Myocyte (in vitro differentiated cells): ENCODE measurements around the gene TBL1XR1. TPM values are rescaled to one million over a fixed set of nuclear protein-coding genes. Genes with fewer than 3 reads are reported as not detected.
A peak's percentile ranks its signal among the peaks of the same experiment; 100 is the strongest.

ENCODE experiments used
- DNase-seq: peaks from one replicate; pipeline ENCODE4 v3.0.0-alpha.2; 2012; ENCODE audit warnings: low read depth
- polyA plus RNA-seq: library from polyadenylated mRNA; unstranded; fragments of >200 nt; gene quantifications from one replicate; pipeline ENCODE4 v1.2.1, GENCODE V29; 2012; ENCODE audit warnings: missing spikeins
- total RNA-seq: library from RNA; depleted of rRNA; stranded (reverse); fragments of >200 nt; gene quantifications from 2 replicates; pipeline ENCODE4 v1.2.3, GENCODE V29; 2014

TBL1XR1 gene
- total RNA-seq, result 150 and 167 TPM in 2 replicates
- polyA plus RNA-seq, result 63.5 TPM

GRCh38 chr3:177197041-177197726 lies at the start of gene TBL1XR1:
TSS of gene TBL1XR1 (minus strand) at chr3:177197482. CDS start at chr3:177064977, 132,505 bp downstream.
- DNase-seq, result peak; percentile 93

GRCh38 chr3:177245250-177245649 lies 48.0 kb upstream of the TBL1XR1 start:
- DNase-seq, result no peak

DNA sequence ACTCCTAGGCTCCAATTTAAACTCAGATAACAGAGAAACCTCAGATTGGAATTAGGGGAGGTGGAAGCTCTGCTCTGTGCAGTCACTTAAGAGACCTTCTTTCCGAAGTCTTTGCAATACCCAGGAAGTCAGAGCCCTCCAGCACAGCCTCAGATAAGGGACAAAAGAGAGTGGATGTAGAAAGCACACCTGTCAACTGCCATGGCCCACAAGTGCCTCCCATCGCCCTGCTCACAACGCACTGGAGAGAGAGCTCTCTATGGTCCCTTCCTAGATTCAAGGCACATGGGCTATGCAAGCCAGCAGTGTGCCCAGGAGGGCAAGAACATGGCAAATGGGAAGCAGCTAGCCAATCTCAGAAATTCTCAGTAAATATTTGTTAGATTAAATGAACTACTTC lies 47.3 kb upstream of the TBL1XR1 start:
- DNase-seq, result no peak

DNA sequence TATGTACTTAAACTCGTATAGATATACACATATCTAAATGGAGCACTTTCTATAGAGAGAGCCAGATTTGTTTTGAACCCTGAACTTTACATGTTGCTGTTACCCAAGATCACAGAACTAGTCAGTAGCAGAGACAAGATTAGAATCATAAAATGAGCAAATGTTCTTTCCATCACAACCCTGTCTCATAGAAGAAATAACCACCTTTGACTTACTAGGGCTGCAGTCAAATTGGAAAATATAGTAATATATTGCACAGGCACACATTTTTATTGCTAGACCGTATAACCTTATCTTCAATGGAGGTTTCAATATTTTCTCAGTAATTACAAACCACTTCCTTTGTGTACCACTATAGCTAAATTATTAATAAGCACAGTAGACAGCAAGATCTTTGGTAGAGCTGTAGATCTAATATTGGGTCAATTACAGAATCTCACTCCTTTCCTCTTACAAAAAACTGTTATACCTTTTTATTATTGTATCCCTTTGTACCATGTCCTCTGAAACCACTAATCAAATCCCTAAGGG lies 41.5 kb upstream of the TBL1XR1 start:
- DNase-seq, result no peak

- peak; percentile 9 for DNase-seq
Observed at GRCh38 chr3:177237206-177237605, 39.9 kb upstream of the TBL1XR1 start.

DNA sequence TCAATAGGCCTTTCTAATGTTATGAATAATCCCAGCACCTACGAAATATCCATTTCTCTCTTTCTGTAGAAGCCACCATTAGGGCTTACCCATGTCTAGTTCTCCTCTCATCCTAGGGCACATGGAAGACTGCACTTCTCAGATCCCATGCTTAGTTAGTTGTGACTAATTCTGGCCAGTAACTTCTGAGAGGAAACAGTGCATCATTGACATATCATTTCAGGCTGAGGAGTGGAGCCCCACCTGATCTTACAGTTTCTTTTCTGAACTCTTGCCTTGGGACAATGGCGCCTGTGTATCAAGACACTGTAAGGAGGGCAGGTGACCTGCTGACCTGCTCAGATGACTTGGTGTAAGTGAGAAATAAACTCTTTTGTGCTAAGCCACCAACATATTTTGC lies 39.4 kb upstream of the TBL1XR1 start:
- no peak for DNase-seq

- no peak for DNase-seq
Observed at GRCh38 chr3:177234121-177234520, 36.8 kb upstream of the TBL1XR1 start.

DNA sequence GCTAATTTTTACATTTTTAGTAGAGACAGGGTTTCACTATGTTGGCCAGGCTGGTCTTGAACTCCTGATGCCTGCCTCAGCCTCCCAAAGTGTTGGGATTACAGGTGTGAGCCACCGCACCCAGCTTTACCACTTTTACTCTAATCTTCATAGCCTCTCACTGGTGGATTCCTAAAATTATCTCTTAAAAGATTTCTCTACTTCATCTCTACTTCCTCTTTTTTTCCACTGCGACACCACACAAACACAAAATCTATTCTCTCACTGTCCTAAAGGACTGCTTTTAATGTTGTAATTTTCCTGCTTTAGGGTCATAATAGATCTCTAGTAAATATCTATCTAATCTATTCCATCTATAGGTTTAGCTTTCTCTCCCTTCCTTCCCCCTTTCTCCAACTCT lies 34.0 kb upstream of the TBL1XR1 start:
- DNase-seq, result no peak

DNA sequence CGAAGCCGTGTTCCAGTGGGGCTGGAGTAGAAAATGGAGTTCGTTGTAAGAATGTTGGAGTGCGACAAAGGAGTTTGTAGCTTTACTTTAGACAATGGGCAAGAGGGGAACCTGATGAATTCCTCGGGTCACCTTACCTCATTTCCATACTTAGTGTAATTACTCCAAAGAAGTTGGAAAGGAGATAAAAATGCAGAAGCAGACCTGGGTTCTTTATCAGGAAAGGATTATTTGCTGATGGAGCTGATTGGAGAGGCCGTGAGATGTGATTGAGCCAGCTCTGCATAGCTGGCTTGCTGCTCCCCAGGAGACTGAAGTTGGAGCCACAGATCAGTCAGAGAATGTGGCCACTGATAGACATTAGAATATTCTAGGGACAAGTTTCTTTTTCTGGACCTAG lies 33.4 kb upstream of the TBL1XR1 start:
- no peak for DNase-seq

GRCh38 chr3:177229791-177230190 lies 32.5 kb upstream of the TBL1XR1 start:
- DNase-seq, result no peak

- DNase-seq, result no peak
Observed at GRCh38 chr3:177228601-177229190, 31.4 kb upstream of the TBL1XR1 start.

DNA sequence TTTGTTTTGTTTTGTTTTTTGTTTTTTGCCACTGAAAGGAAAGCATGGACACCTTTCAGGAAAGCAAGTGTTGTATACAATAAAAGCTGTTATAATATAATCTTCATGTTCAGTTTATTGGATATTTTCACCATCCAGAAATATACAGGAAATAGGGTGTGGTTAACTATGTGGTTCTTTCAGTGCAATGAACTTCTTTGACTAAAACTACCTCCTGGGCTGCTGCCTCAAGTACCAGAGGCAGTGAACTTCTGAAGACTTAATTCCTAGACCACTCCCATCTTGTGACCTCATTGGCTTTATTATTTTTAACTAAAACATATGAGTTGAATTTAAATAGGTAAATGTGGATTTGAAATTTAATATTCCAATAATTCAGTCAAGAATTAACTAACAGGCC lies 27.1 kb upstream of the TBL1XR1 start:
- DNase-seq, result no peak

- DNase-seq, result no peak
Observed at GRCh38 chr3:177221744-177222143, 24.5 kb upstream of the TBL1XR1 start.

GRCh38 chr3:177220136-177220974 lies 23.1 kb upstream of the TBL1XR1 start:
- no peak for DNase-seq

DNA sequence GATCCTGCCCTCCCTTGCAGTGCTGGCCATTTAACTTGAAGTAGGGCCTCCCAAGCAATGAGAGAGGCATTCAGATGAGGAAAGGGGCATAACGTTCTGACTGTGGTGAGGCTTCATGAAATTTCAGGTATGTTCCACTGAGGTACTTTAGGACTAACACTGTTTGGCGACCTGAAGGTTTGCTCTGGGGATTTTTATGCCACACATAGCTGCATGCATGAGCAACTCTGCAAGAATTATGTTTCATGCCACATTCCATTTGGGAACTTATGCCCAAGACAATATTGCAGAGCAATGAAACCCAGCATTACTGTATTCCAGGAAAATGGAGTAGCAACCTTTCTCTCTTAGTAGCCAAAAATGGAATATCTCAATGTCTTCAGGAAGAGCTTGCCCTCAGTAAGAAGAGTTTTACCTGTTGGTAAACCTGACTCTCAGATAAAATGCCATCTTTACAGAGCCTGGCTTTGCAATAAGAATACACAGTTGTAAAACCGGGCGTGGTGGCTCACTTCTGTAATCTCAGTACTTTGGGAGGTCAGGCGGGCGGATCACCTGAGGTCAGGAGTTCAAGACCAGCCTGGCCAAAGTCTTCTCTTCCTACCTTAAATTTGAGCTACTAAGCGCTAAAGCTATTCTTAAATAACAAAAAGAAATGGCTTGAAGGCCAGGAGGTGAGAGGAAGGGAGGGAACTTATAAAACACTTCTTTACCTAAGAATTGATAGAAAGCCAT lies 16.7 kb upstream of the TBL1XR1 start:
- DNase-seq, result no peak

DNA sequence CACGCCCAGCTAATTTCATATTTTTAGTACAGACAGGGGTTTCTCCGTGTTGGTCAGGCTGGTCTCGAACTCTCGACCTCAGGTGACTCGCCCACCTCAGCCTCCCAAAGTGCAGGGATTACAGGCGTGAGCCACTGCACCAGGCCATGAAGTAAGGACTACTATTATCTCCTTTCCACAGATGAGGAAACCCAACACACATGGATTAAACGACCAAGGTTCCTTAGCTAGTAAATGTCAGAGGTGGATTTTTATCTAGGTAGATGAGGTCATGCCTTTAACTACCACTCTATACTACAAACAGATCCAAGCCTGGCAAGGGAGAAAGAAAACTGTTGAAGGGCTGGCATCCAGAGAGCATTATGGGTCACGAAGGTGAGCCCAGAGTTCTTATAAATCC lies 15.5 kb upstream of the TBL1XR1 start:
- no peak for DNase-seq

DNA sequence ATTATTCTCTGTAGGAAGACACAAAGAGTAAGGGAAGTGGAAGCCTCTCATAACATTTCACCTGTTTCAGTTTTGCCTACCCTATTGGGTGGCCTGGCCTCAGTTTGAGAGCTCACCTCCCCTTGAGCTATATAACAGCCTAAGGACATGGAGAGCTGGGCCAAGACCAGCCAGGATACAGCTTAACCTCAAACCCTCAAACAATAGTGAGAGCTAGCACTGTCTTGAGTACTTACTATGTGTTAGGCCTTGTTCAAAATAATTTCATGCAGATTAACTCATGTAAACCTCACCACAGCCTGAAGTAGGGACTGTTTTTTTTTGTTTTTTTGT lies 15.0 kb upstream of the TBL1XR1 start:
- no peak for DNase-seq

DNA sequence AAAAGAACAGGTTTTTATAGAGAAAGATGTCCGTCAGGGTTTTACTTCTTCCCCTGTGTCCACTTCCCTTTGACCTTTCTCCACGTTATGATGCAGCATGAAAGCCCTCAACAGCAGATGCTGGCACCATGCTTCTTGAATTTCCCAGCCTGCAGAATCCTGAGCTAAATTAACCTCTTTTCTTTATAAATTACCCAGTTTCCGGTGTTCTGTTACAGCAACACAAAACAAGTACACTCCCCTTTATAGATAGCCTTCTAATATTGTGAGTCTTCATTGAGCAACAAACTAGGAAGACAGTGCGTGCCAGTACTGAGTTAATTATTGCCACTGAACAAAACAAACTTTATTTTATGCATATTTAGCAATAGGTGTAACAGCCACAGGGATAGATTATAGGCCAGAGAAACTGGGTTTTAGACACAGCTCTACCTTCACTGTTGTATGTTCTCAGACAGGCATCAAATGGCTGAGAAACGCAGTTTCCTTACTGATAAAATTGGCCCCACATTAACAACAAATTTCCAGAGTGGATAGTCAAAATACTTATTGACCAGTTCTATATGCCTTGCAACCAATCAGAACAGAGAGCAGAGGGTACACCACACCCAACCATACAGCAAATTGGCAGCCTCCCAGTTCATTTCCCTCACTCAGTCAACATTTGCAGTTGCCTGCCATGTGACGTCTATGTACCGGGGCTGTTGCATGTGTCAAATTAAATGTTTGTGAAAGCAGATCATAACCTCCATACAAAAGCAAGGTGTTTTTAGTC lies 14.4 kb upstream of the TBL1XR1 start:
- no peak for DNase-seq

- no peak for DNase-seq
Observed at GRCh38 chr3:177210744-177211502, 13.6 kb upstream of the TBL1XR1 start.

GRCh38 chr3:177209509-177209908 lies 12.2 kb upstream of the TBL1XR1 start:
- no peak for DNase-seq
